Hematopoietic multipotent progenitor cell treated with erythropoietin and hydrocortisone succinate and interleukin-3 and kit ligand, for 15 days (in vitro differentiated cells): ENCODE measurements around the gene SWAP70.

Experiments
- DNase-seq: peaks from one replicate; pipeline ENCODE4 v3.0.0-alpha.2; 2015; ENCODE audit warnings: low spot score

SWAP70 gene

GRCh38 chr11:9776203-9776602, 112.3 kb downstream of the SWAP70 start:
- no peak for DNase-seq

- no peak for DNase-seq
Observed at GRCh38 chr11:9777066-9777465, 113.2 kb downstream of the SWAP70 start.

DNA sequence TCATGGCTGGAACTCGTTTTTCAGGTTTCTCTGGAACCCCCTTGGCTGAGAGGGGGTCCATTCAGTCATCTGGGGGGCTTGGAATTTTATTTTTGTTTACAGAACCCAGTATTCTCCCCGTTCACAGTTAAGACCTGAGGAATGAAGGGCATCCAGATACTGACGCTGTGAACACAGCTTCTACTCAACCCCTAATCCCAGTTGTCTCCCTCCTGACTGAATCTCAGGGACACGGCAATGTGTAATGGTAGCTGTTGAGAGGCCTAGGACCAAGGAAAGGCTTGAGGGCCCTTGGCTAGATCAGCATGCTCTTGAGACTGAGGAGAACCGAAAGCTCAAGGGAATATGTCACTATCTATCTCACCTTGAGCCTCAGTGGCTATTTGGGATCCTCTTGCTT, 113.6 kb downstream of the SWAP70 start:
- DNase-seq = no peak

DNA sequence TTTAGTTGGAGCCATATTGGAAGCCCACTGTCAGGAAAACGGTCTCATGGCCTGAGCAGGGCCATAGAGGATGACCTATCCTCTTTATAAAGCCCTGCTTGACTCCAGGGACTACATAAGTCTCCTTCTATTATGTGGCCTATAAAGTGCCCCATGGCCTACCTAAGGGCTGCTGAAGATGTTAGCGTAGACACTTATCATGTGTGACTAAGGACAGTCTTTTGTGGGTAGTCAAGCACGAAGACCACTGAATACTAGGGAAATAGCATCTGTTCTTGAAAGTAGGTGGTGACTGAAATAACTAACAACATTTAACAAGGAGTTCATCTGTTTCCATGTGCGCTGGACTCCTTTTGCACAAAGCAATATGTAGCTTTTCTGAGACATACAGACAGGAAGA, 117.1 kb downstream of the SWAP70 start:
- no peak for DNase-seq

- peak; percentile 34 for DNase-seq
Observed at GRCh38 chr11:9783986-9784385, 120.1 kb downstream of the SWAP70 start.

- peak; percentile 82 for DNase-seq
Observed at GRCh38 chr11:9784602-9785315, 120.9 kb downstream of the SWAP70 start.

DNA sequence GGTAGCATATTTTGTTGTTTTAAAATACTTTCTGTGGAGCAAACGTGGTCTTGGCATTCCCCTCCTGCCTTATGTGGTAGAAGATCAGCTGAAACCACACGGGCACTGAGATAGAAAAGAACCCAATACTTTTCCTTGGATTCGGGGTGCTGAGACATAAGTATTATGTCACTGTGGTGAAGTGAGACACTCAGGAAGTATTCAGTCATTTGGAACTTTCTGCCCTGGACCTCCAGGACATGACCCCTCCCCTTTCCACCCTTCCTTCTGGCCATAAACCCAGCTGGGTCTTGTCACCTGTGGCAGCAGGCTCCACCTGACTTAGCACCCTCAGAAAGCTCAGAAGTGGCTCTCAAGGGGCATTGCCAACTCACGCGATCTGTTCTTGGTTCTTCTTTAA, 123.4 kb downstream of the SWAP70 start:
- DNase-seq = no peak

- DNase-seq = no peak
Observed at GRCh38 chr11:9787981-9788521, 124.2 kb downstream of the SWAP70 start.

DNA sequence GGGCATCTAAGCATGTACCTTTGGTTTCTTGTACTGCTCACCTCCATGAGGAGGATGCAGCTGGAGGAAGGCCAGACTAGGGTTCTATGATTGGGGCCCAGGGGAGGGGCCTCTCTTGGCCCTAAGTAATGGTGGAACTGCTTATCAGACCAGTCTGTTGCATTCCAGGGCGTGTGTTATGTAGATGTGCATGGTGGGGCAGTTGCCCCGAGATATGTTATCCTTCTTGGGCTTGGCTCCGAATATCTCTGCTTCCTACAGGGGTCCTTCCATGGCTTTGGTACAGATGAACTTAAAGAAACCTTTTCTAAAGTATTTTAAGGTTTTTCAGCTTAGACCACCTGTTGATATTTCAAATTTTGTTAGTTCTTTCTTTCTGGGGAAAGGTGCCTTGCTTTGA, 126.0 kb downstream of the SWAP70 start:
- peak; percentile 92 for DNase-seq

GRCh38 chr11:9790703-9791102, 126.8 kb downstream of the SWAP70 start:
- DNase-seq = peak; percentile 39

DNA sequence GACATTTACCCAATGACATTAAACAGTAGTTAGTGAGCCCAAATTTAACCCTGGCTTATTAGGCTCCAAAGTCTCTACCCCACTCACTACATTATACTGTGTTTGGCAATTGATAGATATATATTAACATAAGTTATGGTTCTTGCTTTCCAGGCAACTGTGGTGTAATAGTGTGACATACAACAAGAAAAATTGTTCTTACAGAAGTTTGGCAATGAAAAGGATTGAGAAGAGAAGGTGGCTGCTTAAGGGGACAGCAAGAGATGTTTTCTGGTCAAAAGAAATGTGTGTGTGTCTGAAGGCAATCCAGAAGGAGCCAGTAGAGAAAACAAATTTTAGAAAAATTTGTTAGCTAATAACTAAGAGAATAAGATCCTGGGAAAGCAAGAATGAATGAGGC, 132.4 kb downstream of the SWAP70 start:
- DNase-seq = no peak

DNA sequence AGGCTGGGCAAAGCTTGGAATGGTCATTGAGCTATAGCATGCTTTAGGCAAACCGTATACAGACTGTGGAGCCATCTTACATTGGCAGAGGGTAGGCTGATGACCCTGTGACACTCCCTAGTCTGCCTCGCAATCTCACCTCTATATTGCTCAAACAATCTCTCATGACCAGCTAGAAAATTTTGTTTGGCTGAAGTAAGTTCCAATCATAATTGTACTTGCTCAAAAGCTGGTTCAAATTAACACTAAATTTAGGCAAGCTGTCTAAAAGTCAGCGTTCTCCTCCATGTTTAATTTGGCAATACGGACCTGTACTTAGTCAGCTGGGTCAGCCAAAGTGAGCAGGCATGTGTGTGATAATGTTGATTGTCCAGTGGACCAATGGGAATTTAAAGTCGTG, 133.0 kb downstream of the SWAP70 start:
- DNase-seq = no peak

DNA sequence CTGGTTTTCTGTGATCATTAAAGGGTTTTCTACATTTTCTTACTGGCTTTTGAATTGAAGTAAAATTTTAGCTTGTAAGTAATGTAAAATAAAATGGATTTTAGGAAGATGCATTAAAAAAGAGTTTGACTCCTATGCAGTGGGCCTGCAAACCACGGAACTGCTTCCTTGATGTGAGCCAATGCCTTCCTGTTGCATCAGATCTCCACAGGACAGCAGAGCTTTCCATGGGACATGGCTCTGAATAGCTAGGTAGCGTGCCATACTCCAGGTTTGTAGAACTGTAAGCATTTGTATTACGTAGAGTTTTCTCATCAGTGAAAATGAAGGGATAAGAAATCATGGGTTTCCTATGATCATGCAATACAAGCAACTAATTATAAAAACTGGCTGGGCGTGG, 133.4 kb downstream of the SWAP70 start:
- no peak for DNase-seq

DNA sequence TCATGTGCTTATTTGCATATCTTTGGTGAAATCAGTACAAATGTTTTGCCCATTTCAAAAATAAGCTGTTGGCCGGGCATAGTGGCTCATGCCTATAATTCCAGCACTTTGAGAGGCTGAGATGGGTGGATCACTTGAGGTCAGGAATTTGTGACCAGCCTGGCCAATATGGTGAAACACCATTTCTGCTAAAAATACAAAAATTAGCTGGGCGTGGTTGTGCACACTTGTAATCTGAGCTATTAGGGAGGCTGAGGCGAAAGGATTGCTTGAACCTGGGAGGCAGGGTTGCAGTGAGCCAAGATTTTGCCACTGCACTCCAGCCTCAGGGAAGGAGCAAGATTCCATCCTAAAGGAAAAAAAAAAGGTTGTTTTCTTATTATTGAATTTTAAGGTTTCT, 136.0 kb downstream of the SWAP70 start:
- no peak for DNase-seq

- DNase-seq = no peak
Observed at GRCh38 chr11:9802291-9802861, 138.5 kb downstream of the SWAP70 start.
